Smooth muscle cell (in vitro differentiated cells): ENCODE data around the gene LTBP1. TPM values are rescaled to one million over a fixed set of nuclear protein-coding genes. Genes with fewer than 3 reads are reported as not detected.

Experiments used
- DNase-seq: peaks from one replicate; lab custom pipeline; 2025; ENCODE audit not compliant: unreplicated experiment; lab: John Stamatoyannopoulos, UW
- H2AFZ ChIP-seq: fragments of 200-600 bp; sonication (generic); 2 replicates; pipeline ENCODE4 v1.6.0; 2016; ENCODE audit warnings: antibody characterized with exemption, low read depth, mild to moderate bottlenecking
- H3F3A ChIP-seq: fragments of 200-600 bp; sonication (generic); 2 replicates; pipeline ENCODE4 v1.6.0; 2017; ENCODE audit warnings: antibody characterized with exemption, low read depth
- H3K27ac ChIP-seq: fragments of 200-600 bp; sonication (generic); 2 replicates; pipeline ENCODE4 v1.5.1; 2016; ENCODE audit warnings: low read depth, mild to moderate bottlenecking
- H3K27me3 ChIP-seq: fragments of 200-600 bp; sonication (generic); 2 replicates; pipeline ENCODE4 v1.6.1; 2016; ENCODE audit warnings: low read depth, mild to moderate bottlenecking
- H3K36me3 ChIP-seq: fragments of 200-600 bp; sonication (generic); 2 replicates; pipeline ENCODE4 v1.5.1; 2016; ENCODE audit warnings: low read depth
- H3K4me1 ChIP-seq: fragments of 200-600 bp; sonication (generic); 2 replicates; pipeline ENCODE4 v1.5.1; 2016; ENCODE audit warnings: low read depth
- H3K4me2 ChIP-seq: fragments of 200-600 bp; sonication (generic); 2 replicates; pipeline ENCODE4 v1.6.0; 2016; ENCODE audit warnings: mild to moderate bottlenecking
- H3K4me3 ChIP-seq: fragments of 200-600 bp; sonication (generic); 2 replicates; pipeline ENCODE4 v1.5.1; 2016; ENCODE audit warnings: mild to moderate bottlenecking
- H3K79me2 ChIP-seq: fragments of 200-600 bp; sonication (generic); 2 replicates; pipeline ENCODE4 v1.6.0; 2016; ENCODE audit warnings: low read depth, mild to moderate bottlenecking
- H3K9ac ChIP-seq: fragments of 200-600 bp; sonication (generic); 2 replicates; pipeline ENCODE4 v1.6.0; 2016; ENCODE audit warnings: low read depth
- H3K9me3 ChIP-seq: fragments of 200-600 bp; sonication (generic); replicated peaks from 2 replicates; pipeline ENCODE4 v1.5.1; 2016; ENCODE audit warnings: low read depth
- H4K20me1 ChIP-seq: fragments of 200-600 bp; sonication (generic); 2 replicates; pipeline ENCODE4 v1.6.0; 2016; ENCODE audit warnings: low read depth
- CTCF ChIP-seq: fragments of 200-600 bp; sonication (generic); IDR thresholded peaks from 2 replicates; pipeline ENCODE4 v1.5.1; 2017; ENCODE audit warnings: borderline replicate concordance, mild to moderate bottlenecking, antibody characterized with exemption; ENCODE audit not compliant: insufficient read depth, poor library complexity, severe bottlenecking
- WGBS: methylation state at CpG from one replicate; pipeline ENCODE4 v1.1.7; 2016; ENCODE audit warnings: low lambda C conversion rate; 5-methylcytosine and 5-hydroxymethylcytosine counted together
- polyA plus RNA-seq: library from polyadenylated mRNA; unstranded; fragments of >200 nt; fragmentation: Nextera tagmentation; extraction: Ambion mirVana; gene quantifications from 2 replicates; pipeline ENCODE4 v1.2.1, GENCODE V29; 2016
- total RNA-seq: library from RNA; depleted of rRNA; stranded (reverse); fragments of >200 nt; gene quantifications from 2 replicates; pipeline ENCODE4 v1.2.3, GENCODE V29; 2014

LTBP1 gene
- total and polyA plus RNA-seq, 2 experiments from 2014 or later: 146 to 250 TPM

DNA sequence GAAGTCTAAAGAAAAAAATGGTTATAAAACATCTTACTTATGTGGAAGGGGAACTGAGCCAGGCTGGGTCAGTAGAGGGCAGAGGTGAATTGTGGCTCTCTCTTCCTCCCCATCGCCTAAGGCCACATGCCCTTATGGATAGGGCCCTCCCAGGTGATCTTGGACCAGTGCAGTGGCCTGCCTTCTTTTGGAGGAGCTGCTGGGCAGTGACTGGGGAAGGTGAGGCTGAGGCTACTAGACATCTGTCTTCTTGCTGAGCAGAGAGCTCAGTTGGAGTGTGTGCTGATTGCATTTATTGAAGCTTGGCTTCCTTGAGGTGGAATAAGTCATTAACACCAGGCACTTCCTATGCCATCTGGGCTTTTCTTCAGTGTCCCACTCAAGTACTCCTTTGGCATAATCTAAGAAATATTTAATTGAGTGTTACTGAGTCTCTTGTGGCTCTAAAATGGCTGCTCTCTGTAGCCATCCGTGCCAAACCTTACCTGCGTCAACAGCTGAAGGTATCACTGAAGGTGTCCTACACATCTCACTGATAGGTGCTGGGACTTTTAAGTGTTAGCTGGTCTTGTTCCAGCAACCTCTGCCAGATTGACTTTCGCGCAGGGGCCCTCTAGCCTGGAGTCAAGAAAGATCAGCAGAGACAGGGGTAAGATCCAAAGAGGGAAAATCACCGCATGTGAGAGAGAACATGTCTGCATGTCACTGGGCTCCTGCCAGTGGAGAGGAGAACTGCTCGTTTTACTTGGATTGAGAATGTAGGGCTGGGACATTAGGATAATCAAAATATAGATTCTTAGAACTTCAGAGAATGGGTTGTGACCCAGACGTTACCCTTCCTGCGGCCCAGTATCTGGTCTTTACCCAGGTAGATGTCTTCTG is 256.1 kb downstream of the LTBP1 start:
- peaks cover 5% of the 10 kb centered on the region for H3F3A ChIP-seq
- WGBS: 94% methylated on average over 9 of the region's 9 CpGs
- no peak overlapping the region for H3K9ac ChIP-seq
- H4K20me1 ChIP-seq: no peaks in the 10 kb centered on the region
- no peak overlapping the region for H3K27ac ChIP-seq
- H3K27me3 ChIP-seq: no peaks in the 10 kb centered on the region
- no peaks in the 10 kb centered on the region for H3K9me3 ChIP-seq
- H3K4me3 ChIP-seq: no peak overlapping the region
- no peak overlapping the region for H2AFZ ChIP-seq
- no peak for TF ChIP-seq CTCF
- H3K79me2 ChIP-seq: no peaks in the 10 kb centered on the region
- H3K4me1 ChIP-seq: no peaks in the 10 kb centered on the region
- DNase-seq: no peak
- no peaks in the 10 kb centered on the region for H3K36me3 ChIP-seq
- H3K4me2 ChIP-seq: no peak overlapping the region

- Histone ChIP-seq H3K4me1 (peaks cover 4% of the 10 kb centered on the region), H4K20me1 (no peaks in the 10 kb centered on the region), H3F3A (peaks cover 18% of the 10 kb centered on the region), H3K79me2 (no peaks in the 10 kb centered on the region), H3K9me3 (no peaks in the 10 kb centered on the region), H3K4me3 (no peak overlapping the region), H3K27ac (no peak overlapping the region), H3K9ac (no peak overlapping the region), H3K4me2 (no peak overlapping the region), H3K36me3 (no peaks in the 10 kb centered on the region), H3K27me3 (no peaks in the 10 kb centered on the region), H2AFZ (no peak overlapping the region)
- 97% methylated on average over 2 of the region's 2 CpGs for WGBS
- DNase-seq: no peak
- no peak for TF ChIP-seq CTCF
Measured at GRCh38 chr2:33204945-33205344, 258.2 kb downstream of the LTBP1 start.

- WGBS: 96% methylated on average over 1 of the region's 1 CpG
- no peak overlapping the region for H3K27ac ChIP-seq
- no peaks in the 10 kb centered on the region for H3K36me3 ChIP-seq
- no peak for TF ChIP-seq CTCF
- no peaks in the 10 kb centered on the region for H3K27me3 ChIP-seq
- H3K4me3 ChIP-seq: no peak overlapping the region
- H2AFZ ChIP-seq: no peak overlapping the region
- H3F3A ChIP-seq: peaks cover 23% of the 10 kb centered on the region
- no peak for DNase-seq
- peaks cover 12% of the 10 kb centered on the region for H3K4me1 ChIP-seq
- H4K20me1 ChIP-seq: no peaks in the 10 kb centered on the region
- no peaks in the 10 kb centered on the region for H3K79me2 ChIP-seq
- no peak overlapping the region for H3K4me2 ChIP-seq
- H3K9me3 ChIP-seq: no peaks in the 10 kb centered on the region
- no peak overlapping the region for H3K9ac ChIP-seq
Measured at GRCh38 chr2:33205693-33206434, 259.1 kb downstream of the LTBP1 start.
